Measurements from ENCODE around the gene IL1R1. TPM values are rescaled to one million over a fixed set of nuclear protein-coding genes. Genes with fewer than 3 reads are reported as not detected.
"Not testable (repeated sequence)": the region's sequence is repeated elsewhere in the genome, so short reads cannot be mapped to it uniquely, and the experiment has no call there.

The IL1R1 gene, protein sequence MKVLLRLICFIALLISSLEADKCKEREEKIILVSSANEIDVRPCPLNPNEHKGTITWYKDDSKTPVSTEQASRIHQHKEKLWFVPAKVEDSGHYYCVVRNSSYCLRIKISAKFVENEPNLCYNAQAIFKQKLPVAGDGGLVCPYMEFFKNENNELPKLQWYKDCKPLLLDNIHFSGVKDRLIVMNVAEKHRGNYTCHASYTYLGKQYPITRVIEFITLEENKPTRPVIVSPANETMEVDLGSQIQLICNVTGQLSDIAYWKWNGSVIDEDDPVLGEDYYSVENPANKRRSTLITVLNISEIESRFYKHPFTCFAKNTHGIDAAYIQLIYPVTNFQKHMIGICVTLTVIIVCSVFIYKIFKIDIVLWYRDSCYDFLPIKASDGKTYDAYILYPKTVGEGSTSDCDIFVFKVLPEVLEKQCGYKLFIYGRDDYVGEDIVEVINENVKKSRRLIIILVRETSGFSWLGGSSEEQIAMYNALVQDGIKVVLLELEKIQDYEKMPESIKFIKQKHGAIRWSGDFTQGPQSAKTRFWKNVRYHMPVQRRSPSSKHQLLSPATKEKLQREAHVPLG
- 43.4 TPM for polyA plus RNA-seq (2013, experiment 1 of 2; ENCODE audit: insufficient read length)
- polyA plus RNA-seq (2013, experiment 2 of 2; ENCODE audit: insufficient read length), result 42.9 TPM

DNA sequence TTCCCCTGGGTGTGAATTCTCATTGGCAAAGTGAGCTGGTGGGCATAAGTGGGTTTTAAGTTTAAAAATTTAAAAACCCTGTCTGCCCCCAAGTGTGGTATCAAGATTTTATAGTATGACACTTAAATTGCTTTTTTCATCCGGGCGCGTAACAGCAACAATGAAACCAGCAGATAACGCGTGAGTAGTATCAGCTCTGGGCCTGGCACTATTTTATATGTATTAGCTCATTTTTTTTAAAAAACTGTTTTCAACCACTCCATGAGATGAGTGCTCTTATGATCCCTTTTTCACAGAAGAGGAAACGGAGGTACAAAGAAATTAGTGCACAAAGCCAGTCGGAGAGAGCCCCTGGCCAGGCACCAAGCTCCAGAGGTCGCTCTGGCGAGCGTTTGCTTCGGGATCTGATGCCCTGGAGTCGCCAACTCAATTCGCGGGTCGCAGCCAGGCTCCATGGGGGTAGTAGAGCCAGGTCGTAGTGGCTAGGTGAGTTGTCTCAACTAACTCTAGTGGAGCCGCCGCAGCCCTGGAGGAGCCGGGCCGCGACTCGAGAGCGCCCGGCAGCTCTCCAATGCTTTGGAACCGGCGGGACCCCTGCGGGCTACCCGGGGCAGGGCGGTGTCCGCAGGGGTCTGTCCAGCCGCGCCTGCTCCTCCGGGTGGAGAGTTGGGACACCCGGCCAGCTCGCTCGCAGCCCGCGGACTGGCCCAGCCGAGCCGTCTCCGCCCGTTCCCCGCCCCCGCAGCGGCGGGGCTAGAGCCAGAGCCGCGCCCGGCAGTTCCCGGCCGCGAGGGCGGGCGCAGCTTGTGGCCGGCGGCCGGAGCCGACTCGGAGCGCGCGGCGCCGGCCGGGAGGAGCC, at the start of gene IL1R1:
IL1R1 (plus strand) TSS at position 777 of the 859 bp plus-strand sequence. CDS start 14,979 bp downstream, outside the sequence.
- DNase-seq, result peak; percentile 74

DNA sequence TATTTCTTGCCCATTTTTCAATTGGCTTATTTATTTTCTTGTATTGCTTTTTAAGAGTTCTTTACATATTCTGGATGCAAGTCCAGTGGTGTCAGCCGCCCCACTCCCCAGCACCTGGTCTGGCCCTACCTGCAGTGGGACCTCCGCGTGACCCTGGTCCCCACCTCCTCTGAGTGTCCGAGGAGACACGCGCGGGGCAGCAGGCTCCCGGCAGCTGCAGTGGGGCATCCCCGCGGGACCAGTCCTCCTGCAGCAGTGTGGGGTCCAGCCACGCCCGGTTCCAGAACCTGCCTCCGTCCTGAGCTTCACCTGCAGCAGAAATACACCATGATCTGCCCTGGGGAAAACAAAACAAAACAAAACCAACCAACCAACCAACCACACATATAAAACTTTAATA, 48.9 kb upstream of the IL1R1 start:
- DNase-seq, result no peak

DNA sequence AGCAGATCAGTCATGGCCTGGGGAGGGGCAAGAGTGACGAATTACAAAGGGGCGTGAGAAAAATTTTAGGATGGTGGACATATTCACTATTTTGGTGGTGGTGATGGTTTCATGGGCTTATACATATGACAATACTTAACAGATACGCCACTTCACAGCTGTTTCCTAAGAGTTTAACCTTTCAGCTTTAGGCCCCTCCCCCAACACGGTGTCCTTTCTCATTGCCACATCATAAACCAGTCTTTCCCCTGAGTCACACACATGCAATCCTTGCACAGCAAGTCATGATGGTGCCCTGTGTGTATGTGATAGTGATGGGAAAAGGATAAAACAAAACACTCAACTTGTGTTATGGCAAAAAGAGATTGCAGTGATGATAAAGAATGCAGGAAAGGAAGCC, 47.6 kb upstream of the IL1R1 start:
- peak; percentile 89 for DNase-seq

DNA sequence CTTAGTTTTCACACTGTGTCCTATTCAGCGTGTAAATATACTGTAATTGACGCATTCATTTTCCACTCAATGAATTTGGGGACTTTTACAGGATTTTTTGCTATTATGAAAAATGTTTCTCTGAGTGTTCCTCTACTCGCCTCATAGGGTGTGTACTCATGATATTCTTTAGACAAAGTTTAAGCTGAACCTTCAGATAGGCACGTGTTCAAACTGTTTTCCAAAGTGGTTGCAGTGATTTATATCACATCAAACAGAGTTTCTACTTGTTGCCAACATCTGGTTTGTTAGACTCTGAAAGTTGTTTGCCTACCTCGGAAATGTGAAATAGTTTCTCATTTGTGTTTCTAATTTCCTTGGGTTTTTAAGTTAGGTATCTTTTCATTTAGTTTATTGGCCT, 46.4 kb upstream of the IL1R1 start:
- no peak for DNase-seq

DNA sequence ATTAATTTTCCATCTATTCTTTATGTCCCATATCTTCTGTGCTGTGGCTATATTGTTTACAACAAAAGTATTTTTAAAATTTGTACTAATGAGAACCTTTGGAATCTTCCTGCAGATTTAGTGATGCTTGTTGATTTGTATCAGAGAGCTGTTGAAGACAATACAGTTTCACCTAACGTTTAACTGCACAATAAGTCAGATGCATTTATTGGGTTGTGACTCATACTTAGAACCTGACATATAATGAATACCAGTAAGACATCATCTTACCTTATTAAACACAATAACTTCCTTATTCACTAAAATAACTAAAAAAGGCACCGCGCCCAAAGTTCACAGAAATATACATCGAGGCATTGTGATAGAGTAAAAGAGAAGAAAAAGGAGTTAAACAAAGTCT, 43.8 kb upstream of the IL1R1 start:
- DNase-seq, result no peak

DNA sequence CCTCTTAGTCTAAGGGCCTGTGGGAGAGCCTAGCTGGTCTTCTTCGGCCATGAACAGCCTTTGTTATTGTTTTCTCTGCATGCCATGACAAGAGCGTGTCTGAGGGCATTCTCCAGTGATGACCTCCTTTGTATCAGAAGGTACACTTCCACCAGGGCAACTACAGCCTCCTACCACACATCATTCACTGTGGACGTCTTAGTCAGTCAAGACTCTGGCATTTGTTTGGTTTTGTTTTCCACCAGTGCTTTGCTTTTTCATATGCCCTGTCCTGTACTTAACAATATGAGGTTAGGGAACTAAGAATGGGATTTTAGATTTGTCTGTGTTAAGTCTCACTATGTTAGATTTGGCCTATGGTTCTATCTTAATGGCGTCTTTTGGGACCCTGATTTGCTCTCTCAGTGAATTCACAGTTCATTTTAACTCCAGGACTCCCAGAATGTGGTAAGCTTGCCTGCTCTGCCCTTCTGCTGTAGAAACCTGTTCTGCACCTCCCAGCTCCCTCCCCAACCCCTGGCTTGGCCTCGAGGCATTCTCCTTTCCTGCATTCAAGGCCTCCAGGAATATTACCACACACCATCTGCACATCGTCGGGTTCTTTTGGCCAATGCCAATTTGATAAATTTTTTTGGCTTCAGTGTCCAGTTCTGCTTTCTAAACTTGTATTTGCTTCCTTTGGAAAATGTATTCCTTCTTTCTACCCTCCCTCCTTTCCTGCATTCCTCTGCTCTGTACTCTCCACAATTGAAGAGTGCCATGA, 42.8 kb upstream of the IL1R1 start:
- DNase-seq, result no peak

DNA sequence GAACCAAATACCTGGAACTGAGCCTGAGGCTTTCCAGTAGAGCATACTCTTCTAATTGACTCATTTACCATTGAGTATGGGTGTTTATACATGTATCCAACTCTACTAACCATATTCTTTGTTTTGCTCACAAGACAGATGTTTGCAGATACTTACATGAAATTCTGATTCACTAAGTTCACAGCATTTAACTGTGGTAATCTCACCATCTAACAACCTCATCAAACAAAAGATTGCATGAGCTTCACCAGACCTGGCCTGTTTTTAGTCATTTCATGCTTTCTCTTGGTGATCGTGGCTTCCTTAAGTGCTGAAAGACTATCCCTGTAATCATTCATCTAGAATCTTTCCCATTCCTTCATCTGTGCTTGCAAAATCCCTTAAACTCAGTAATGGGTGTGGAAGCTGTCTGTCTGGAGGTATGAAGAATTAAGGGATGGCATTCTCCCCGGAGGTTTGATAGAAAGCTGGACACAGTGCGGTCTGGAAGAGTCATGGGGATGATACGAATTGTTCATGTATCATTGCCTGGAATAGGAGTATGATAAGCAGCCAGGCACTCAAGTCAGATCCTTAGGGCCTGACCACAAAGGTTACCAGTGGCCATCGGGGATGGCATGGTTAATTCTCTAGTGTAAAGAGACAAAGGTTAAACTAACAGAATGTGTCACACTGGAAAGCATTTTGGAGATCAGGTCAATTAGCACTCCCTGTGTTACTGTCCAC, 42.0 kb upstream of the IL1R1 start:
- peak; percentile 91 for DNase-seq

DNA sequence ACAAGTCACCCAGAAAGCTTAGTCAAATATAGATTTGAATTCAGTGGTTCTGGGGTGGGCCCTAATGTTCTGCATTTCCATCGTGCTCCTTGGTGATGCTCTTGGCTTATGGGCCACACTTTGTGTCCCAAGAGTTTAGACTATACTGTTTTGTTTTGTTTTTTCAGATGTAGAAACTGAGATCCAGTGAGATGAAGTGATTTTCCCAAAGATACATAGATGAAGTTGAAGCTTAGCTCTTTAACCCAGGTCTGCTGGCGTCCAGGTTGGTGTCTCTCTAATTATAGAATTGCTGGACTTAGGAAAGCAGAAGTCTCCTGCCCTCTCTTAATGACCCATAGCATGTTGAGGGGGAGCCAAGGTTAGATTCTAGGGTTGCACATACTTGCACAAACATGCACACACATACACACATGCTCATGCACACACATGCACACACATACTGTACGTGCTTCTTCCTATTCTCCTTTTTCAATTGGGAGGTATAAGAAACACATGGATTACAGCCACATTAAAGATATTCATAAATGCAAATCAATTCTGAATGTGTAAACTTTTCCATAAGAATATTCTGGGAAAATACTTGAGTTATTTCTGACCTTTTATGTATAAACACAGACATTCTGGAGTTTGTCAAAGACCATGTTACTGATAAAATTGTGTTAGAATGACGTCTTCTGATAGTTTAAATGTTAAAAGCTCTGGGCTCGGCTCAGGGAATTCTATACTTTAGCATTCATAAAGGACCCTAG, 41.3 kb upstream of the IL1R1 start:
- no peak for DNase-seq

DNA sequence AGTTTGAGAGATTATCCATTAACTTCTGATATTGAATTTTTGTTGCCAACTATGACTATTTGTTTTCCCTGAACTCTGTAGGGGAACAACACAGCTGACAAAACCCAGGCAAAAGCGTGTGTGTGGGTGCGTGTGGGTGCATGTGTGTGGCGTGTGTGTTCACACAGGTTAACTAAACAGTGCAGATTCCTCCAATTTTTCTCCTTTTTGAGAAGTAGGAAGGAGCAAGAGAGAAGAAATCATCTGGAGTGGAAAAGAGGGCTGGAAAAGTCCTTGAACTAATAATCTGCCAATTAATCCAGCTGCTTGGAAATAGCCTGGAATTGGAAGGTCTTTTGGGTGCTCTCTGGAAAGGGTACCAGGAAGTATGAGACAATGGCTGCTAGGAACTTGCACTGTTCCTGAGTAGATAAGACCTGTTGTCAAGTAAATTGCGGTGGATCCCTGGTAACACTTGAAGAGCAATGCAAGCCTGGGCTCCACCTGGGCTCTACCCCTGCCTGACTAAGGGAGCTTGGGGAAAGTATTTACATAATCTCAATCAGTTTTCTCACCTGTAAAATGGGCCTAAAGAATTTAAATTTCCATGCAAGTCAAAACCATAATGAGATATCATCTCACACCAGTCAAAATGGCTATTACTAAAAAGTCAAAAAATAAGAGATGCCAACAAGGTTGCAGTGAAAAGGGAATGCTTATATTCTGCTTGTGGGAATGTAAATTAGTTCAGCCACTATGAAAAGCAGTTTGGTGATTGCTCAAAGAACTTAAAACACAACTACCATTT, 40.5 kb upstream of the IL1R1 start:
- no peak for DNase-seq

DNA sequence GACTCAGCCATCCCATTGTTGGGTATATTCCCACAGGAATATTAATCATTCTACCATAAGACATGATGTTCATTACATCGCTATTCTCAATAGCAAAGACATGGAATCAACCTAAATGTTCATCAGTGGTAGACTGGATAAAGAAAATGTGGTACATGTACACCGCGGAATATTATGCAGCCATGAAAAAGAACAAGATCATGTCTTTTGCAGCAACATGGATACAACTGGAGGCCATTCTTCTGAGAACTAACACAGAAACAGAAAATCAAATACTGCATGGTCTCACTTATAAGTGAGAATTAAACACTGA, 40.0 kb upstream of the IL1R1 start:
- DNase-seq, result not testable (repeated sequence)

DNA sequence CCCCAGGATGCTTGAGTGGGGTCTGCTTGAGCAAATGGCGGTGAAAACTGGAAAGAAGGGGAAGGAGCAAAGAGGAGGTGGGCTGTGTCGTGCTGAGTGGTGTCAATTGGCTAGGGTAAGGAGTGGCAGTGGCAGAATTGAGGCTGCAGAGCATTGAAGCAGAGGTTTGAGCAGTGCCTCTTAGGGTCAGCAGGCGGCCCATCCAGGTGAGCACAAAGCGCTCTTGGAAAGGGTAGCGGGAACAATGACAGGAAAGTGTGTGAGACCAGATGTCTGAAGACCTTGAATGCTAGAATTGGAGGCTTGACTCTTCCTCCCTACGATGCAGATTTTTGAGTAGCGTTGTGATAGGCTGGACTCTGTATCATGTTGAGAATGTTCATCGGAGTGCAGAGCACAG, 39.3 kb upstream of the IL1R1 start:
- DNase-seq, result no peak

DNA sequence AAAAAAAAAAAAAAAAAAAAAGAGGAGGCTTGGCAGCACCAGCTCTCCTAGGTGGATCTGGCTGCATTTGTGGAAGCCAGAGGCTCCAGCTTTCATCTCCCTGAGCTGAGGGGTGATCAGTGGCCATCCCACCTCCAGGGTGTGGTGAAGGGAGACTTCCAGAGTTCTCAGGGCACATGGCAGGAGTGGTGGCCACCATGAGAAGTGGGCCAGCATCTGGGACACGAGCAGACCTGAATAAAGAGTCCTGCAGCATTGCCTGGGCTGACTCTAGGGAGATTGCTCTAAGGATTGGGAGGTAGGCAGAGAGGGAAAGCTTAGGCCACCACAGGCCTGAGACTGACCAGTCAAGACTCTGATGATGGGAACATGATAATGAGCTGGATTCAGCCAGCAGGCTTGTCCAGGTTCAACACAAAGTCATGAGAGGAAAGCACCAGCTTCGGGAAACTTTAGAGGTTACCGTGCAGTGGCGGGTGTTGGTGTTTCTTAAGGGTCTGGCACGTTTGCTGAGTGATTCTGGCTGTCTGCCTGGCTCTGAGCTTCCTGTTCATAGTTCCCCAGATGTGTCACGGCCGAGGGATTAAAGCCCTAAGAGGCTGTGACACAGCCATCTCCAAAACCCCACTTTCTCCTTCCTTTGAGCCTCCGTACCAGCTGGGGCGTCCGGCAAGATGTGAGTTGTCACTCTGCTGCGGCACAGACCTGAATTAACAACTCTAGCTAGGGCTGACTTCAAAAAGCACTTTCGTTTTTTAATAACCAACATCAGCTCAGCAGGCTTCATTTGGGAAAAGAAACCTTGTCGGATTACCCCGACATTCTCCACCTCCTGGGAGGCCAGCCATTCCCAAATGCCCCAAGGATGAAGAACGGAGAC, 38.3 kb upstream of the IL1R1 start:
- DNase-seq, result peak; percentile 92

DNA sequence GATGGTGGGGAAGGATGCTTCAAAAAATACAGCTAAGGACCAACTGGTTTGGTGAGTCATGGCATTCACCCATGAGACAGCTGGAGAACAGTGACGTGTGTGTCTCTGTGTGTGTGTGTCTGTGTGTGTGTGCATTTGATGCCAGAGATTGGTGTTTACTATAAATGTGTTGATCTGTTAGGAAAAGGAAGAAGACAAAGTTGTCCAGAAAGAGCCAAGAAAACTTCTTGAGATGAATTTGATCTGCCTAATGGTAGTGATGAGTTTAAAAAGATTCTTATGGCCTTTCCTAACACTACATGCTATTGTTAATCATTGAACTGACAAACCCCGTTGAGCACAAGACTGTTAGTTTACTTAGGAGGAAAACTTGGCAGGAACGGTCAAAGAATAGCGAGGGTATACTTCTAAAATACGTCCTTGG, 36.4 kb upstream of the IL1R1 start:
- DNase-seq, result peak; percentile 65

DNA sequence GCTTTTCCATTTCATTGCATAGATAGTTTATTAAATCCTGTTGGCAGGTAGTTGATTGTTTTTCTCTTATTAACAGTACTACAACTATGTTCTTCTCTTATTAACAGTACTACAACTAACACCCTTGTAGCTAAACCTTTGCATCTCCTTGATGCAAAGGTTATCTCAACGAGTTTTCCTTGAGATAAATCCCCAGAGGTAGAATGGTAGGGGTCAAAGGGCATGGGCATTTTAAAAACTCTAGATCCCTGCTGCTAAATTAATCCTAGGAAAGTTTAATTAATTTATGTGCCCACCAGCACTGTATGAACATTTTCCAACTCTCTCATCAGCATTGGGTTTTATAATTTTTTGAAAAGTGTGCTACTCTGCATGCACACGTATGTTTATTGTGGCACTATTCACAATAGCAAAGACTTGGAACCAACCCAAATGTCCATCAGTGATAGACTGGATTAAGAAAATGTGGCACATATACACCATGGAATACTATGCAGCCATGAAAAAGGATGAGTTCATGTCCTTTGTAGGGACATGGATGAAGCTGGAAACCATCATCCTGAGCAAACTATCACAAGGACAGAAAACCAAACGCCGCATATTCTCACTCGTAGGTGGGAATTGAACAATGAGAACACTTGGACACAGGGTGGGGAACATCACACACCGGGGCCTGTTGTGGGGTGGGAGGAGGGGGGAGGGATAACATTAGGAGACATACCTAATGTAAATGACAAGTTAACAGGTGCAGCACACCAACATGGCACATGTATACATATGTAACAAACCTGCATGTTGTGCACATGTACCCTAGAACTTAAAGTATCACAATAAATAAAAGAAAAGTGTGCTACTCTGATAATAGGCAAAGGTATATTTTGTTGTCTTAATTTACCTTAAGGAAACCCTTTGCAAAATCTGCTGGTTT, 35.5 kb upstream of the IL1R1 start:
- DNase-seq, result not testable (repeated sequence)

DNA sequence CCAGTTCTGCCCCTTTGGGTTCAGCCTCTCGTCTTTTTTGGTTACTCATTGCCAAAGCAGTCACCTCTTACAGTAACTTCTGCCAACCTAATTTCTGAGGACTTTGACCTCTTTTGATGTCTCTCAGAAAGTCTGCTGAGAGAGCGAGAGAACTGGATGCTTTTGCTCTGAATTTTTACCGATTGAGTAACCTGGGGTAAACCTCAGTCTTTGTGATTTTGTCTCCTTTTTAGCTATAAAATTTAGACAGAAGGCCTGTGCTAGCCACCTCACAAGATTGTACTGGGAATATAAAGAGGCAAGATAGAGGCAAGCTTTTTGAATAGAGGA, 34.8 kb upstream of the IL1R1 start:
- peak; percentile 71 for DNase-seq

DNA sequence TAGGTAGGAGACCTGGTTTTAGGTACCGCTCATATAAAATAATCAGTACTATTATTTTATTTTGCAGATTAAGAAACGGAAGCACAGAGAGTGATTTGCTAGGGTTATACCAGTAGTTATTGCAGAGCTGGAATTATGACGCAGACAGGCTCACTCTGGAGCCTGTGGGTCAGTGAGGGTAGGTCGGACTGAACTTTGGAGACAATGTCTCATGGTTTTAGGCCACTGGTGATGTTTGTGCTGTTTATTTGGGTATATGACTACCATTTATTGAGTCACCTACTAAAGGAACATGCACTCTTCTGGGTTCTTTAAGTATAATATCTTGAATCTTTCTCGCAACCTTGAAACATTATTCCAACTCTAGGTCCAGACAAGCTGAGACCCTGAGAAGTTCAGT, 33.5 kb upstream of the IL1R1 start:
- no peak for DNase-seq

DNA sequence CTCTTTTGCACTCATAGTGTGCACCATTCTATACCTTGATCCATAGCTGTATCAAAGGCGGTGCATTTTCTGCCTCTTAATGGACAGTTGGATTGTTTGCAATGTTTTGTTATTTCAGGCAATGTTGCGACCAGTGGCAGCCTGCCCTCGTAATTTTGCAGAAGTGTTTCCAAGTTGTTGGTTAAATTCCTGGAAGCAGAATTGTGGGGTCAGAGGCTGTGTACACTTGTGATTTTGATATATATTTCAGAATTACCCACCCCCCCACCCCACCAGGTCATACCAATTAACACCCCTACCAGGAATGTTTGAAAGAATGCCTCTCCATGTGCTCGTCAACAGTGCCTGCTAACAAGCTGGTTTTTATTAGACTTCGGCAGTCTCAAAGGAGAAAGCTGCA, 32.4 kb upstream of the IL1R1 start:
- DNase-seq, result peak; percentile 51
